Tibial nerve (tissue), 4 donors: ENCODE measurements around the gene CCDC43.
A peak's percentile ranks its signal among the peaks of the same experiment; 100 is the strongest.

Experiments
- EP300 ChIP-seq, 2 donors: sonication (generic); formaldehyde crosslinking; IDR thresholded peaks; one replicate each; pipeline ENCODE4 v1.6.1; 2017; ENCODE audit warnings: antibody characterized with exemption in 2 of 2, mild to moderate bottlenecking in 1 of 2
- POLR2A ChIP-seq, 2 donors: fragments of 450-650 bp; IDR thresholded peaks; one replicate each; pipeline ENCODE4 v1.6.1; 2017; ENCODE audit warnings: antibody characterized with exemption in 2 of 2, mild to moderate bottlenecking in 2 of 2, moderate library complexity in 2 of 2
- TF ChIP-seq, protein P1 (sequence below), 5 experiments: fragments of 200-600 bp in 3 of 5; fragments of 450-650 bp in 2 of 5; sonication (generic) in 3 of 5; IDR thresholded peaks; one replicate each; pipeline ENCODE4 v1.5.1; 2016 to 2019; ENCODE audit warnings: antibody characterized with exemption in 5 of 5, mild to moderate bottlenecking in 3 of 5, moderate library complexity in 2 of 5

DNA sequence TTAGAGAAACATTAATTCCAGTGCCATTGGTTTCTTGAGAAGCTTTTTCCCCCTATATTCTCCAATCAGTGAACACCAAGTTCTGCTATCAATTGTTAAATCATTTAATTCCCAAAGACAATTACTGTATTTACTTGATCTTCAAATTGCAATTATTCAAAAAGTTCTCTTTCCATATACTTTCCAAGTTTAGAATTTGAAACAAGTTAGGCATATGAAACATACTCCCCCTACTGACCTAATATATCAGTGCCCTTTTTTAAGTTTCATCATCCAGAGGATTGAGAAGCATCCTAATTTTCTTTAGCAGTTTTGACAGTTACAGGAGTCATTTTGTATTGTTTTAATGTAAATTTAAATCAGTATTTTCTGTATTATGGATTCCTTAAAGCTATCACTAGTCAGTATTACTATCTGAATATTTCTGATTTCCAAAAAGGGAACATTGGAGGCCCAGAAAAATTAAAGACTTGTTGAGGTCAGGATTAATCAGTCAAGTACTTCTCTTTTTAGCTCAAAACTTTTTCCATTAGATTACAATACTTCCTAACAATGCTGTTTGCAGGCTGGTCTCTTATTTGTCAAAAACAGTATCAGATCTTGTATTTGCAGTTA lies 17.0 kb downstream of the CCDC43 start:
- TF ChIP-seq, protein P1, sequence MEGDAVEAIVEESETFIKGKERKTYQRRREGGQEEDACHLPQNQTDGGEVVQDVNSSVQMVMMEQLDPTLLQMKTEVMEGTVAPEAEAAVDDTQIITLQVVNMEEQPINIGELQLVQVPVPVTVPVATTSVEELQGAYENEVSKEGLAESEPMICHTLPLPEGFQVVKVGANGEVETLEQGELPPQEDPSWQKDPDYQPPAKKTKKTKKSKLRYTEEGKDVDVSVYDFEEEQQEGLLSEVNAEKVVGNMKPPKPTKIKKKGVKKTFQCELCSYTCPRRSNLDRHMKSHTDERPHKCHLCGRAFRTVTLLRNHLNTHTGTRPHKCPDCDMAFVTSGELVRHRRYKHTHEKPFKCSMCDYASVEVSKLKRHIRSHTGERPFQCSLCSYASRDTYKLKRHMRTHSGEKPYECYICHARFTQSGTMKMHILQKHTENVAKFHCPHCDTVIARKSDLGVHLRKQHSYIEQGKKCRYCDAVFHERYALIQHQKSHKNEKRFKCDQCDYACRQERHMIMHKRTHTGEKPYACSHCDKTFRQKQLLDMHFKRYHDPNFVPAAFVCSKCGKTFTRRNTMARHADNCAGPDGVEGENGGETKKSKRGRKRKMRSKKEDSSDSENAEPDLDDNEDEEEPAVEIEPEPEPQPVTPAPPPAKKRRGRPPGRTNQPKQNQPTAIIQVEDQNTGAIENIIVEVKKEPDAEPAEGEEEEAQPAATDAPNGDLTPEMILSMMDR (IDR thresholded peaks at IDR 0.05) = peak in 4 of 5 experiments; percentile 20 to 31 (median 28)
- TF ChIP-seq POLR2A (IDR thresholded peaks at IDR 0.05) = no peak
- no peak for TF ChIP-seq EP300 (IDR thresholded peaks at IDR 0.05)
